GM23248 (cell line): ENCODE measurements around the gene AFAP1. TPM values are rescaled to one million over a fixed set of nuclear protein-coding genes. Genes with fewer than 3 reads are reported as not detected.

Experiments
- DNase-seq: peaks from one replicate; pipeline ENCODE4 v3.0.0-alpha.2; 2015
- H2AFZ ChIP-seq: fragments of 200-600 bp; sonication (generic); 2 replicates; pipeline ENCODE4 v1.6.1; 2016; ENCODE audit warnings: antibody characterized with exemption
- H3F3A ChIP-seq: fragments of 200-600 bp; sonication (generic); 2 replicates; pipeline ENCODE4 v1.6.1; 2016; ENCODE audit warnings: mild to moderate bottlenecking, antibody characterized with exemption, mixed run types; ENCODE audit not compliant: insufficient read depth
- H3K27ac ChIP-seq: fragments of 200-600 bp; sonication (generic); 2 replicates; pipeline ENCODE4 v1.5.1; 2016; ENCODE audit warnings: mild to moderate bottlenecking
- H3K27me3 ChIP-seq: fragments of 200-600 bp; sonication (generic); replicated peaks from 2 replicates; pipeline ENCODE4 v1.6.1; 2016; ENCODE audit warnings: mild to moderate bottlenecking; ENCODE audit not compliant: insufficient read depth
- H3K36me3 ChIP-seq: fragments of 200-600 bp; sonication (generic); 2 replicates; pipeline ENCODE4 v1.6.1; 2016; ENCODE audit warnings: low read depth, mild to moderate bottlenecking
- H3K4me1 ChIP-seq: fragments of 200-600 bp; sonication (generic); 2 replicates; pipeline ENCODE4 v1.6.1; 2016; ENCODE audit warnings: mild to moderate bottlenecking; ENCODE audit not compliant: insufficient read depth
- H3K4me2 ChIP-seq: fragments of 200-600 bp; sonication (generic); one replicate; pipeline ENCODE4 v1.6.1; 2016; ENCODE audit warnings: mild to moderate bottlenecking; ENCODE audit not compliant: unreplicated experiment
- H3K4me3 ChIP-seq: fragments of 200-600 bp; sonication (generic); 2 replicates; pipeline ENCODE4 v1.5.1; 2016; ENCODE audit warnings: mild to moderate bottlenecking
- H3K79me2 ChIP-seq: fragments of 200-600 bp; sonication (generic); 2 replicates; pipeline ENCODE4 v1.6.1; 2016; ENCODE audit warnings: mild to moderate bottlenecking; ENCODE audit not compliant: insufficient read depth
- H3K9ac ChIP-seq: fragments of 200-600 bp; sonication (generic); 2 replicates; pipeline ENCODE4 v1.6.1; 2016; ENCODE audit warnings: mild to moderate bottlenecking
- H3K9me2 ChIP-seq: fragments of 200-600 bp; sonication (generic); 2 replicates; pipeline ENCODE4 v1.6.1; 2016; ENCODE audit warnings: mixed run types, mild to moderate bottlenecking, moderate library complexity; ENCODE audit not compliant: insufficient read depth
- H3K9me3 ChIP-seq: fragments of 200-600 bp; sonication (generic); one replicate; pipeline ENCODE4 v1.6.1; 2017; ENCODE audit warnings: low read depth
- H4K20me1 ChIP-seq: fragments of 200-600 bp; sonication (generic); 2 replicates; pipeline ENCODE4 v1.6.0; 2016; ENCODE audit not compliant: insufficient read depth
- EZH2 ChIP-seq: fragments of 200-600 bp; sonication (generic); IDR thresholded peaks from 2 replicates; pipeline ENCODE4 v1.6.1; 2018; ENCODE audit warnings: antibody characterized with exemption, mild to moderate bottlenecking; ENCODE audit not compliant: insufficient read depth, poor library complexity, severe bottlenecking
- EZH2phosphoT487 ChIP-seq: fragments of 200-600 bp; sonication (generic); IDR thresholded peaks from 2 replicates; pipeline ENCODE4 v1.6.1; 2018; ENCODE audit warnings: antibody characterized with exemption, moderate library complexity, mild to moderate bottlenecking, low read depth; ENCODE audit not compliant: insufficient read depth
- WGBS, 2 experiments: methylation state at CpG; one replicate each; pipeline ENCODE4 v1.1.6; 2015 to 2017; ENCODE audit warnings: low lambda C conversion rate in 2 of 2, low coverage in 1 of 2; ENCODE audit errors: missing lambda C conversion rate in 2 of 2; 5-methylcytosine and 5-hydroxymethylcytosine counted together
- in situ Hi-C: fragments of 300-500 bp; cut with MboI; formaldehyde crosslinking; loops from 2 replicates; pipeline ENCODE4 v1.15.0; 2020
- polyA plus RNA-seq: library from polyadenylated mRNA; unstranded; fragments of >200 nt; fragmentation: Nextera tagmentation; extraction: Ambion mirVana; gene quantifications from 2 replicates; pipeline ENCODE4 v1.2.1, GENCODE V29; 2016
- total RNA-seq: library from RNA; depleted of rRNA; stranded (reverse); fragments of >200 nt; shearing (Covaris generic); gene quantifications from 2 replicates; pipeline ENCODE4 v1.2.3, GENCODE V29; 2014

The AFAP1 gene
- total and polyA plus RNA-seq, 2 experiments from 2014 or later = 54.4 to 103 TPM

DNA sequence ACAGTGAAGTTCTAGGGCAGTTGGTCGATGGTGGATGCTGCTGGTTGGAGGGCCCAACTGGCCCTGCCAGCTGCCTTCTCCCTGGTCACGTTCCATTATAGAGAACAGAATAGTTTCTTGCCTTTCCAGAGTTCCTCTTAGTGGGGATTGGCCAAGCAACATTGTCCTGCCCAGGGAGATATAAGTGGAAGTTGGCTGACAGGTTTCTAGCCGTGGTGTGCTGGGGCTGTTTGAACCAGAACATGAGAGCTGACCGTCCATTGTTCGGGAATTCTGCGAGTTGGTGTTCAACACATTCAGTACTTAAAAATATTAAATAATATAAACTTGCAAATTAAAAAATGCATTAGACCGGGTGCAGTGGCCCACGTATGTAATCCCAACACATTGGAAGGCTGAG lies 3.5 kb upstream of the AFAP1 start:
- Histone ChIP-seq H3K9ac (no peak overlapping the region), H3K79me2 (peaks cover 13% of the 10 kb centered on the region), H3K27ac (no peak overlapping the region), H3F3A (peaks cover 14% of the 10 kb centered on the region), H3K9me2 (no peaks in the 10 kb centered on the region), H2AFZ (no peak overlapping the region), H4K20me1 (no peaks in the 10 kb centered on the region), H3K27me3 (no peaks in the 10 kb centered on the region), H3K4me3 (no peak overlapping the region), H3K9me3 (no peaks in the 10 kb centered on the region), H3K36me3 (no peaks in the 10 kb centered on the region), H3K4me2 (no peak overlapping the region), H3K4me1 (0 out of 2 replicates have a peak, but pooled peaks cover 11% of the 10 kb centered on the region)
- DNase-seq = no peak
- WGBS, 2 experiments = 88 to 89% methylated on average over 8 of the region's 8 CpGs
- in situ Hi-C loops = no loop called here
- TF ChIP-seq EZH2phosphoT487 (no peak), EZH2 (no peak)

DNA sequence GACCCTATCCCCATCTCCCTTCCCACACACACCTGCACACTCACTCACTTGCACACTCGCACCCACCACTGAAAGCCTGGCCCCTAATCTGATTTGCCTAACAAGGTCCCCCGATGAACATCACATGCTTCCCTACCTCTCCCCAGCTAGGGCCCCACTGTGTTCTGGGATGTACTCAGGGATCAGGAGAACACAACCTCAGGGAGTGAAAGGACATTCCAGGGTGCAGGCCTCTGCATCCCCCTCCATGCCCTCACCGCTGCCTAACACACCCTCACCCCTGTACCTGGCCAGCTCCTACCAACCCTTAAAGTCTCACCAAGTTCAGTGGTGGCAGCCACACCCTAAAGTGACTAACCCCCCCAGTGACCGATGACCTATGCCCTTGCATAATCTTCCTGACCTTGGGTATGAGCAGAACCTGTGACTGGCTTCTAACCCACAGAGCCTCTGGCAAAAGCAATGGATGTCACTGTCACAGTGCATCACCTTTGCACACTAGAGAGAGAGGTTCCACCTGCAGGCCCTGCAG lies 2.4 kb upstream of the AFAP1 start:
- 0 out of 2 replicates have a peak, but pooled peaks cover 11% of the 10 kb centered on the region for H3K4me1 ChIP-seq
- H3K9me3 ChIP-seq = no peaks in the 10 kb centered on the region
- no peak overlapping the region for H3K27ac ChIP-seq
- peaks cover 25% of the 10 kb centered on the region for H3K79me2 ChIP-seq
- H2AFZ ChIP-seq = no peak overlapping the region
- no peak overlapping the region for H3K4me2 ChIP-seq
- DNase-seq = no peak
- H3K9me2 ChIP-seq = no peaks in the 10 kb centered on the region
- no peak overlapping the region for H3K4me3 ChIP-seq
- 96 to 97% methylated on average over 4 of the region's 4 CpGs for WGBS, 2 experiments
- H3K27me3 ChIP-seq = no peaks in the 10 kb centered on the region
- peaks cover 23% of the 10 kb centered on the region for H3F3A ChIP-seq
- H3K9ac ChIP-seq = no peak overlapping the region
- TF ChIP-seq EZH2phosphoT487 (no peak), EZH2 (no peak)
- H3K36me3 ChIP-seq = no peaks in the 10 kb centered on the region
- in situ Hi-C loops = no loop called here
- no peaks in the 10 kb centered on the region for H4K20me1 ChIP-seq

DNA sequence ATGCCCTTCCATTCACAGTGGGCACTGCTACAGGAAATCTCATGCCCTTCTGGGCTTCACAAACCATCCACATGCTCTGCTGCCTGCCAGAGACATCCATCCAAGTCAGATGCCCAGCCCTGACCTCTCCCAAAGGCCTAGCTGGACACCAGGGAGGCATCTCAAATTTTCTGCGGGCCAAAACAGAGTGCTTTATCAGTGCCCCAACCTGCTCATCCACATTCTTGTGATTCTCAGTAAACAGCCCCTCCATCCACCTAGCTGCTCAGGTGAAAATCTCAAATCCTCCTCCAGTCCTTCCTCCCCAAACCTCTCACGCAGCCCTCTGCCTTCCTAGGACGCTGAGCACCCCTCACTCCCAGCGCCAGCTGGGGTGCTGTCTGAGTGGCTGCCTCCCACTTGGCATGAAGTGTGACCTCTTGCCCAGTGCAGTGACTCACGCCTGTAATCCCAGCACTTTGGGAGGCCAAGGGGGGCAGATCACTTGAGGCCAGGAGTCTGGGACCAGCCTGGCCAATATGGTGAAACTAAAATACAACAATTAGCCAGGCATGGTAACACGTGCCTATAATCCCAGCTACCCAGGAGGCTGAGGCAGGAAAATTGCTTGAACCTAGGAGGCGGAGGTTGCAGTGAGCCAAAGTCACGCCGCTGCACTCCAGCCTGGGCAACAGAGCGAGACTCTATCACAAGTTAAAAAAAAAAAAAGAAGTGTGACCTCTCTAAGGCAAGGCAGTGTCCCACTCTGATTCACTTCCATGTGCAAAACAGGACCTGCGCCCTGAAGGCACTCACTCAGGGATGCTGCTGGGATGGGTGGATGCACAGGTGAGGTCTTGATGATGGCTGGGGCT lies 1.7 kb upstream of the AFAP1 start:
- no peak for TF ChIP-seq EZH2phosphoT487
- Histone ChIP-seq H2AFZ (no peak overlapping the region), H3K9me2 (no peaks in the 10 kb centered on the region), H3K9me3 (no peaks in the 10 kb centered on the region), H3K4me2 (no peak overlapping the region), H3K79me2 (peaks cover 32% of the 10 kb centered on the region), H3F3A (peaks cover 27% of the 10 kb centered on the region), H4K20me1 (no peaks in the 10 kb centered on the region), H3K4me1 (peaks cover 18% of the 10 kb centered on the region; the same call in 1 of the 2 replicates), H3K4me3 (no peak overlapping the region), H3K9ac (no peak overlapping the region), H3K27me3 (no peaks in the 10 kb centered on the region), H3K27ac (no peak overlapping the region), H3K36me3 (no peaks in the 10 kb centered on the region)
- WGBS, 2 experiments = 86 to 90% methylated on average over 11 of the region's 11 CpGs
- peak; percentile 36 for DNase-seq
- in situ Hi-C loops = no loop called here

DNA sequence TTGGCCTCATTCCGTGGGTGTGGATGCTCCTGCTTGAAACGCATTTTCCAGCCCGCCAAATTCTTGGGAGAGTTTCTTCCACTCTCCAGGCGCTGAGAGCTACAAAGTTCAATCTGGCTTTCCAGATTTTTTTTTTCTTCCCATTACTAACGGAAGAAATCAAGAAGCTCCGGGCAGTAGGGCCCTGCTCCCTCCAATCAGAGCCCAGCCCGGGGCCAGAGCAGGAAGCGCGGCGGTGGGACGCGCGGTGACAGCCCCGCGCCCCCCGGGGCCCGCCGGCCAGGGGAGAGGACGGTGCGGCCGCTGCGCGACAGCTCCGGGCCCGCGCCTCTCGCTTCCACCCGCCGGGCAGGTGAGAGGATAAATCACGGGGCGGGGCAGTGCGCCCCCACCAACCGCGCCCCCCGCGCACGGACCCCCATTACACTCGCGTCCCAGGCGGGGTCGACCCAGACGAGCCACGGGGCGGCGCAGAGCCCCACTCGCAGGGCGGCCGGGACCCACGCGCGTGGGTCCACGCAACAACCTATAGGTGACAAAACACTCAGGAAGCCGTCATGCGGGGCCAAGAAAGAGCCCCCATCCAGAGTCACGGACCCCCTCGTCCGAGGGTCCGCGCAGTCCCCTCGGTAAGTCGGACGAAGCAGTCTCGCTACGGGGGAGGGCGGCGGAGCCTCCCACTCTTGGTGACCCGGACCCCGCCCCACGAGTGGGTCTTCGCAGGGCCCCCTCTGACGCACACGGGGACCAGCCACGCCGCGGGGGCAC lies 868 bp downstream of the AFAP1 start:
- DNase-seq = peak; percentile 66
- no peak for TF ChIP-seq EZH2phosphoT487
- no peak for TF ChIP-seq EZH2
- Histone ChIP-seq H3K27ac (peak overlapping the region; percentile 66), H3K9me2 (no peaks in the 10 kb centered on the region), H3K27me3 (no peaks in the 10 kb centered on the region), H2AFZ (no peak overlapping the region), H3K4me1 (peaks cover 34% of the 10 kb centered on the region), H3K9me3 (no peaks in the 10 kb centered on the region), H3F3A (peaks cover 28% of the 10 kb centered on the region), H3K4me2 (peak overlapping the region; percentile 96), H4K20me1 (no peaks in the 10 kb centered on the region), H3K36me3 (peaks cover 4% of the 10 kb centered on the region; the same call in 1 of the 2 replicates), H3K4me3 (peak overlapping the region; percentile 93), H3K79me2 (peaks cover 58% of the 10 kb centered on the region), H3K9ac (peak overlapping the region; percentile 90)
- WGBS, 2 experiments = 1 to 2% methylated on average over 51 to 58 of the region's 75 CpGs
- in situ Hi-C loops = no loop called here
